OCI-LY7 (cell line): ENCODE measurements around the gene SCN5A.

ENCODE experiments used
- EZH2phosphoT487 ChIP-seq: fragments of 200-600 bp; sonication (generic); IDR thresholded peaks from 2 replicates; pipeline ENCODE4 v1.6.1; 2018; ENCODE audit warnings: low read depth, borderline replicate concordance, mild to moderate bottlenecking, mixed run types, antibody characterized with exemption, low read length, moderate library complexity, mixed read lengths
- TF ChIP-seq, protein P1 (sequence below): fragments of 200-600 bp; sonication (generic); conservative IDR thresholded peaks from 2 replicates; pipeline ENCODE4 v1.5.1; 2014; ENCODE audit warnings: mild to moderate bottlenecking, antibody characterized with exemption, low read length, moderate library complexity, mixed read lengths

DNA sequence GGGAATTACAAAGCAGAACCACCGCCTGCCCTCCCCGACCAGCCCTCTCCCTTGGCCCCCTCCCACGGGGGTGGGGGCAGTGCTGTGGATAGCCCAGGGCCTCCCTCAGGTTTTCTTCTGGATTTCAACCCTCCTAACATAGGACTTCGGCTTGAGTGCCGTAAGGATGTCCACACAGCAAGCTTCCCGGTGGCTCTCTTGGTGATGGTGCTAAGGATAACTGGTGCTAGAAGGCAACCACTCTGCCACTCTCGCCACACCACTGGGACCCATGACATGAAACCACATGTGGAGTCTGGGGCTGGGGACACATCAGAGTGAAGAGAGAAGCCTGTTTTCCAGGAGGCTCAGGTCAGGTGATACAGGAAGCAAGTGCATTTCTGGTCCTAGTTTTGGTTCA, 35.4 kb downstream of the SCN5A start:
- TF ChIP-seq, protein P1, sequence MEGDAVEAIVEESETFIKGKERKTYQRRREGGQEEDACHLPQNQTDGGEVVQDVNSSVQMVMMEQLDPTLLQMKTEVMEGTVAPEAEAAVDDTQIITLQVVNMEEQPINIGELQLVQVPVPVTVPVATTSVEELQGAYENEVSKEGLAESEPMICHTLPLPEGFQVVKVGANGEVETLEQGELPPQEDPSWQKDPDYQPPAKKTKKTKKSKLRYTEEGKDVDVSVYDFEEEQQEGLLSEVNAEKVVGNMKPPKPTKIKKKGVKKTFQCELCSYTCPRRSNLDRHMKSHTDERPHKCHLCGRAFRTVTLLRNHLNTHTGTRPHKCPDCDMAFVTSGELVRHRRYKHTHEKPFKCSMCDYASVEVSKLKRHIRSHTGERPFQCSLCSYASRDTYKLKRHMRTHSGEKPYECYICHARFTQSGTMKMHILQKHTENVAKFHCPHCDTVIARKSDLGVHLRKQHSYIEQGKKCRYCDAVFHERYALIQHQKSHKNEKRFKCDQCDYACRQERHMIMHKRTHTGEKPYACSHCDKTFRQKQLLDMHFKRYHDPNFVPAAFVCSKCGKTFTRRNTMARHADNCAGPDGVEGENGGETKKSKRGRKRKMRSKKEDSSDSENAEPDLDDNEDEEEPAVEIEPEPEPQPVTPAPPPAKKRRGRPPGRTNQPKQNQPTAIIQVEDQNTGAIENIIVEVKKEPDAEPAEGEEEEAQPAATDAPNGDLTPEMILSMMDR = no peak
- no peak for TF ChIP-seq EZH2phosphoT487
